ENCODE data around the gene SLC27A5.
"Not testable (repeated sequence)": the region's sequence is repeated elsewhere in the genome, so short reads cannot be mapped to it uniquely, and the experiment has no call there.

The SLC27A5 gene

GRCh38 chr19:58466760-58467589 is 44.8 kb downstream of the SLC27A5 start, which contains the start of gene ZNF324:
Gene ZNF324, plus strand, starts transcription at chr19:58467080. Its CDS starts 2,106 bp downstream, at chr19:58469186.
- DNase-seq = peak; percentile 95

- DNase-seq = no peak
Measured at GRCh38 chr19:58466089-58466759, 45.6 kb downstream of the SLC27A5 start.

GRCh38 chr19:58460039-58460438 is 51.8 kb downstream of the SLC27A5 start:
- no peak for DNase-seq

- DNase-seq = no peak
Measured at GRCh38 chr19:58456111-58456510, 55.7 kb downstream of the SLC27A5 start.

- no peak for DNase-seq
Measured at GRCh38 chr19:58455306-58455705, 56.5 kb downstream of the SLC27A5 start.

GRCh38 chr19:58453743-58454142 is 58.0 kb downstream of the SLC27A5 start:
- no peak for DNase-seq

GRCh38 chr19:58451358-58452101 is 60.3 kb downstream of the SLC27A5 start, which contains the start of gene ZNF324B:
Gene ZNF324B, plus strand, starts transcription at chr19:58451622. Its CDS starts 2,080 bp downstream, at chr19:58453702.
- peak; percentile 96 for DNase-seq

GRCh38 chr19:58450856-58451357 is 60.9 kb downstream of the SLC27A5 start:
- DNase-seq = no peak

GRCh38 chr19:58449980-58450379 is 61.8 kb downstream of the SLC27A5 start:
- DNase-seq = not testable (repeated sequence)

- not testable (repeated sequence) for DNase-seq
Measured at GRCh38 chr19:58448860-58449259, 62.9 kb downstream of the SLC27A5 start.
